OCI-LY3 (cell line): ENCODE measurements around the gene TOP3A.

Experiments
- EZH2phosphoT487 ChIP-seq: fragments of 200-600 bp; shearing (Covaris generic); IDR thresholded peaks from 2 replicates; pipeline ENCODE4 v1.6.1; 2018; ENCODE audit warnings: antibody characterized with exemption, mixed run types, low read depth
- TF ChIP-seq, protein P1 (sequence below): fragments of 200-600, 300-600 bp; sonication (generic); IDR thresholded peaks from 2 replicates; pipeline ENCODE4 v1.5.1; 2014; ENCODE audit warnings: antibody characterized with exemption, low read length, low read depth

GRCh38 chr17:18318117-18318516 lies 3.3 kb upstream of the TOP3A start:
- TF ChIP-seq, protein P1, sequence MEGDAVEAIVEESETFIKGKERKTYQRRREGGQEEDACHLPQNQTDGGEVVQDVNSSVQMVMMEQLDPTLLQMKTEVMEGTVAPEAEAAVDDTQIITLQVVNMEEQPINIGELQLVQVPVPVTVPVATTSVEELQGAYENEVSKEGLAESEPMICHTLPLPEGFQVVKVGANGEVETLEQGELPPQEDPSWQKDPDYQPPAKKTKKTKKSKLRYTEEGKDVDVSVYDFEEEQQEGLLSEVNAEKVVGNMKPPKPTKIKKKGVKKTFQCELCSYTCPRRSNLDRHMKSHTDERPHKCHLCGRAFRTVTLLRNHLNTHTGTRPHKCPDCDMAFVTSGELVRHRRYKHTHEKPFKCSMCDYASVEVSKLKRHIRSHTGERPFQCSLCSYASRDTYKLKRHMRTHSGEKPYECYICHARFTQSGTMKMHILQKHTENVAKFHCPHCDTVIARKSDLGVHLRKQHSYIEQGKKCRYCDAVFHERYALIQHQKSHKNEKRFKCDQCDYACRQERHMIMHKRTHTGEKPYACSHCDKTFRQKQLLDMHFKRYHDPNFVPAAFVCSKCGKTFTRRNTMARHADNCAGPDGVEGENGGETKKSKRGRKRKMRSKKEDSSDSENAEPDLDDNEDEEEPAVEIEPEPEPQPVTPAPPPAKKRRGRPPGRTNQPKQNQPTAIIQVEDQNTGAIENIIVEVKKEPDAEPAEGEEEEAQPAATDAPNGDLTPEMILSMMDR = no peak
- no peak for TF ChIP-seq EZH2phosphoT487
